ENCODE data around the gene MRPL55. TPM values are rescaled to one million over a fixed set of nuclear protein-coding genes. Genes with fewer than 3 reads are reported as not detected.
A peak's percentile ranks its signal among the peaks of the same experiment; 100 is the strongest.

Gene MRPL55
- total and polyA plus RNA-seq, 2 of the 13 experiments (the other 11 are each of a cell fraction or from before 2014, with no cell fraction given) = 58.6 to 92.9 TPM

GRCh38 chr1:228150461-228151179 lies 41.5 kb upstream of the MRPL55 start:
- Histone ChIP-seq H3K27ac (ENCODE audit: extremely low read length, insufficient read depth, low read length) (peak overlapping the region; percentile 73), H3K4me1 (ENCODE audit: insufficient read depth, low read length) (peaks cover 34% of the 10 kb centered on the region), H3K36me3 (replicated peaks in 1 of 2; ENCODE audit: control insufficient read depth in 1 of 2, insufficient read depth in 2 of 2, low read length in 2 of 2) (peaks cover 2 to 12% of the 10 kb centered on the region in 2 experiments; a peak in 3 of 5 replicates), H2AFZ (ENCODE audit: low read length) (no peak overlapping the region), H3K9ac (ENCODE audit: insufficient read depth, low read depth, low read length) (peak overlapping the region; percentile 77), H3K4me3 (replicated peaks in 1 of 3; ENCODE audit: insufficient read depth in 1 of 3, low read depth in 2 of 3, low read length in 3 of 3) (peak overlapping the region; percentile 54 to 78 (median 63)), H4K20me1 (ENCODE audit: insufficient read depth, low read length) (0 out of 2 replicates have a peak, but pooled peaks cover 6% of the 10 kb centered on the region), H3K9me3 (ENCODE audit: low read length) (no peaks in the 10 kb centered on the region), H3K4me2 (ENCODE audit: low read depth, low read length) (peak overlapping the region; percentile 96), H3K79me2 (ENCODE audit: insufficient read depth, low read length) (peaks cover 15% of the 10 kb centered on the region), H3K27me3 (ENCODE audit: control insufficient read depth in 1 of 2, insufficient read depth in 2 of 2, low read length in 2 of 2) (no peaks in the 10 kb centered on the region)
- peak; percentile 72 for ATAC-seq
- in situ Hi-C loops (cut with HindIII; ENCODE audit: extremely low pct_ligation_motif_present, low pct_unique_long_range_greater_than_20kb) = no loop called here
- DNase-seq (ENCODE audit: low spot score) = peak; percentile 41
- POLR2A ChIA-PET = interaction anchor here (1.0 to 7.9 kb wide), 5 partner anchors 9 to 40 kb away, joined by 3 to 72 read pairs (median 11); partner anchors contain the start of genes GUK1 and IBA57
- 0% methylated on average over 4 of the region's 17 CpGs for WGBS (ENCODE audit: low lambda C conversion rate)
- CTCF ChIA-PET (ENCODE audit: low intra/inter-chr PET ratio, low total read pairs) = no interaction called here
- intact Hi-C loops (cut with micrococcal nuclease; ENCODE audit: unreplicated experiment) = no loop called here
- BruUV-seq (replicated peaks) = no TSS peak
- FAIRE-seq = no peak
- TF ChIP-seq RCOR2 (CRISPR knock-in tag; IDR thresholded peaks at IDR 0.05) (no peak), HINFP (CRISPR knock-in tag; IDR thresholded peaks at IDR 0.05; ENCODE audit: low read depth) (no peak), GPN1 (CRISPR knock-in tag; IDR thresholded peaks at IDR 0.05; ENCODE audit: borderline replicate concordance) (no peak), ZNF367 (CRISPR knock-in tag; IDR thresholded peaks at IDR 0.05; ENCODE audit: borderline replicate concordance) (no peak), ARID2 (CRISPR knock-in tag; IDR thresholded peaks at IDR 0.05; ENCODE audit: borderline replicate concordance) (no peak), ZNF253 (CRISPR knock-in tag; IDR thresholded peaks at IDR 0.05; ENCODE audit: borderline replicate concordance) (no peak), NFE2L2 (IDR thresholded peaks at IDR 0.05; ENCODE audit: low read length) (no peak), ZNF747 (CRISPR knock-in tag; IDR thresholded peaks at IDR 0.05; ENCODE audit: borderline replicate concordance) (no peak), CREB1 (IDR thresholded peaks at IDR 0.05) (no peak), CREB1 (CRISPR knock-in tag; IDR thresholded peaks at IDR 0.05) (no peak), ONECUT2 (CRISPR knock-in tag; IDR thresholded peaks at IDR 0.05) (no peak), ZNF749 (CRISPR knock-in tag; IDR thresholded peaks at IDR 0.05; ENCODE audit: borderline replicate concordance) (no peak), NR2F6 (IDR thresholded peaks at IDR 0.05) (0 out of 2 replicates have a peak, but pooled peaks have one; percentile 26), NR2F6 (CRISPR knock-in tag; IDR thresholded peaks at IDR 0.05) (no peak), ZNF720 (CRISPR knock-in tag; IDR thresholded peaks at IDR 0.05) (no peak)
- TF ChIP-seq, protein P1, sequence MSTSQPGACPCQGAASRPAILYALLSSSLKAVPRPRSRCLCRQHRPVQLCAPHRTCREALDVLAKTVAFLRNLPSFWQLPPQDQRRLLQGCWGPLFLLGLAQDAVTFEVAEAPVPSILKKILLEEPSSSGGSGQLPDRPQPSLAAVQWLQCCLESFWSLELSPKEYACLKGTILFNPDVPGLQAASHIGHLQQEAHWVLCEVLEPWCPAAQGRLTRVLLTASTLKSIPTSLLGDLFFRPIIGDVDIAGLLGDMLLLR (CRISPR knock-in tag; IDR thresholded peaks at IDR 0.05) = no peak
- TF ChIP-seq, protein P2, sequence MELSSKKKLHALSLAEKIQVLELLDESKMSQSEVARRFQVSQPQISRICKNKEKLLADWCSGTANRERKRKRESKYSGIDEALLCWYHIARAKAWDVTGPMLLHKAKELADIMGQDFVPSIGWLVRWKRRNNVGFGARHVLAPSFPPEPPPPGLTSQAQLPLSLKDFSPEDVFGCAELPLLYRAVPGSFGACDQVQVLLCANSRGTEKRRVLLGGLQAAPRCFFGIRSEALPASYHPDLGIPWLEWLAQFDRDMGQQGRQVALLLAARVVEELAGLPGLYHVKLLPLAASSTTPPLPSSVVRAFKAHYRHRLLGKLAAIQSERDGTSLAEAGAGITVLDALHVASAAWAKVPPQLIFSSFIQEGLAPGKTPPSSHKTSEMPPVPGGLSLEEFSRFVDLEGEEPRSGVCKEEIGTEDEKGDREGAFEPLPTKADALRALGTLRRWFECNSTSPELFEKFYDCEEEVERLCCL (CRISPR knock-in tag; IDR thresholded peaks at IDR 0.05; ENCODE audit: borderline replicate concordance) = no peak
- TF ChIP-seq, protein P3, sequence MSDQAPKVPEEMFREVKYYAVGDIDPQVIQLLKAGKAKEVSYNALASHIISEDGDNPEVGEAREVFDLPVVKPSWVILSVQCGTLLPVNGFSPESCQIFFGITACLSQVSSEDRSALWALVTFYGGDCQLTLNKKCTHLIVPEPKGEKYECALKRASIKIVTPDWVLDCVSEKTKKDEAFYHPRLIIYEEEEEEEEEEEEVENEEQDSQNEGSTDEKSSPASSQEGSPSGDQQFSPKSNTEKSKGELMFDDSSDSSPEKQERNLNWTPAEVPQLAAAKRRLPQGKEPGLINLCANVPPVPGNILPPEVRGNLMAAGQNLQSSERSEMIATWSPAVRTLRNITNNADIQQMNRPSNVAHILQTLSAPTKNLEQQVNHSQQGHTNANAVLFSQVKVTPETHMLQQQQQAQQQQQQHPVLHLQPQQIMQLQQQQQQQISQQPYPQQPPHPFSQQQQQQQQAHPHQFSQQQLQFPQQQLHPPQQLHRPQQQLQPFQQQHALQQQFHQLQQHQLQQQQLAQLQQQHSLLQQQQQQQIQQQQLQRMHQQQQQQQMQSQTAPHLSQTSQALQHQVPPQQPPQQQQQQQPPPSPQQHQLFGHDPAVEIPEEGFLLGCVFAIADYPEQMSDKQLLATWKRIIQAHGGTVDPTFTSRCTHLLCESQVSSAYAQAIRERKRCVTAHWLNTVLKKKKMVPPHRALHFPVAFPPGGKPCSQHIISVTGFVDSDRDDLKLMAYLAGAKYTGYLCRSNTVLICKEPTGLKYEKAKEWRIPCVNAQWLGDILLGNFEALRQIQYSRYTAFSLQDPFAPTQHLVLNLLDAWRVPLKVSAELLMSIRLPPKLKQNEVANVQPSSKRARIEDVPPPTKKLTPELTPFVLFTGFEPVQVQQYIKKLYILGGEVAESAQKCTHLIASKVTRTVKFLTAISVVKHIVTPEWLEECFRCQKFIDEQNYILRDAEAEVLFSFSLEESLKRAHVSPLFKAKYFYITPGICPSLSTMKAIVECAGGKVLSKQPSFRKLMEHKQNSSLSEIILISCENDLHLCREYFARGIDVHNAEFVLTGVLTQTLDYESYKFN (CRISPR knock-in tag; conservative IDR thresholded peaks at IDR 0.05) = peak; percentile 75

Data from HepG2 (cell line).